Measurements from ENCODE around the gene LNPEP.

LNPEP gene

GRCh38 chr5:96940586-96940985, 4.7 kb downstream of the LNPEP start:
- Histone ChIP-seq H3K27ac (no peak overlapping the region), H3K27me3 (no peaks in the 10 kb centered on the region), H3K4me1 (peaks cover 0 to 53% (median 12%) of the 10 kb centered on the region in 4 donors), H3K36me3 (no peaks in the 10 kb centered on the region), H3K9me3 (no peaks in the 10 kb centered on the region), H3K4me3 (no peak overlapping the region)
- intact Hi-C loops (cut with DNase I; ENCODE audit: low total_unique reads), result no loop called here
- TF ChIP-seq CTCF (IDR thresholded peaks at IDR 0.05), result no peak
- DNase-seq, result no peak

GRCh38 chr5:96941140-96941539, 5.3 kb downstream of the LNPEP start:
- intact Hi-C loops (cut with DNase I; ENCODE audit: low total_unique reads), result no loop called here
- no peaks in the 10 kb centered on the region for H3K27me3 ChIP-seq
- TF ChIP-seq CTCF (IDR thresholded peaks at IDR 0.05), result no peak
- H3K36me3 ChIP-seq, result no peaks in the 10 kb centered on the region
- no peaks in the 10 kb centered on the region for H3K9me3 ChIP-seq
- peaks cover 0 to 53% (median 13%) of the 10 kb centered on the region in 4 donors for H3K4me1 ChIP-seq
- DNase-seq, result no peak
- no peak overlapping the region for H3K4me3 ChIP-seq
- no peak overlapping the region for H3K27ac ChIP-seq

- TF ChIP-seq CTCF (IDR thresholded peaks at IDR 0.05), result no peak
- Histone ChIP-seq H3K27me3 (no peaks in the 10 kb centered on the region), H3K9me3 (no peaks in the 10 kb centered on the region), H3K27ac (no peak overlapping the region), H3K4me1 (peaks cover 0 to 51% (median 12%) of the 10 kb centered on the region in 4 donors), H3K4me3 (no peak overlapping the region), H3K36me3 (no peaks in the 10 kb centered on the region)
- intact Hi-C loops (cut with DNase I; ENCODE audit: low total_unique reads), result no loop called here
- no peak for DNase-seq
These were observed 6.2 kb downstream of the LNPEP start for GRCh38 chr5:96942078-96942477.

GRCh38 chr5:96942911-96943310, 7.0 kb downstream of the LNPEP start:
- no peaks in the 10 kb centered on the region for H3K9me3 ChIP-seq
- H3K27me3 ChIP-seq, result no peaks in the 10 kb centered on the region
- TF ChIP-seq CTCF (IDR thresholded peaks at IDR 0.05), result no peak
- H3K27ac ChIP-seq, result no peak overlapping the region
- no peak for DNase-seq
- H3K36me3 ChIP-seq, result no peaks in the 10 kb centered on the region
- no peak overlapping the region for H3K4me3 ChIP-seq
- H3K4me1 ChIP-seq, result peaks cover 0 to 43% (median 8%) of the 10 kb centered on the region in 4 donors
- intact Hi-C loops (cut with DNase I; ENCODE audit: low total_unique reads), result no loop called here

- H3K27ac ChIP-seq, result no peak overlapping the region
- intact Hi-C loops (cut with DNase I; ENCODE audit: low total_unique reads), result no loop called here
- no peaks in the 10 kb centered on the region for H3K36me3 ChIP-seq
- H3K4me1 ChIP-seq, result peaks cover 0 to 34% (median 3%) of the 10 kb centered on the region in 4 donors
- no peak overlapping the region for H3K4me3 ChIP-seq
- no peaks in the 10 kb centered on the region for H3K27me3 ChIP-seq
- no peaks in the 10 kb centered on the region for H3K9me3 ChIP-seq
- no peak for DNase-seq
- no peak for TF ChIP-seq CTCF (IDR thresholded peaks at IDR 0.05)
These were observed 7.9 kb downstream of the LNPEP start for GRCh38 chr5:96943799-96944198.
